WTC11 (cell line): Measurements from ENCODE around the gene NRXN3. TPM values are rescaled to one million over a fixed set of nuclear protein-coding genes. Genes with fewer than 3 reads are reported as not detected.

Experiments used
- ATAC-seq: fragments of 200-7000 bp; cut with Tn5 transposase; 2 replicates; pipeline ENCODE4 v1.10.0; 2021; ENCODE audit warnings: mild to moderate bottlenecking, moderate library complexity
- CTCF ChIA-PET: fragments of 300-600 bp; sonication (Branson Sonifier 250); formaldehyde crosslinking; loops from one replicate; lab custom pipeline; 2021; ENCODE audit warnings: antibody characterized with exemption; lab: Charles Lee
- POLR2A ChIA-PET: fragments of 350-600 bp; sonication (Branson Sonifier 250); formaldehyde crosslinking; loops from one replicate; lab custom pipeline; 2021; ENCODE audit warnings: antibody characterized with exemption; lab: Charles Lee
- DNase-seq: peaks from one replicate; pipeline ENCODE4 v3.0.0; 2021; ENCODE audit warnings: low spot score
- H3K27ac Mint-ChIP-seq: 2 replicates; pipeline ENCODE4 v1.8.0; 2021; ENCODE audit warnings: mixed read lengths
- H3K27me3 Mint-ChIP-seq: 2 replicates; pipeline ENCODE4 v1.8.0; 2021; ENCODE audit warnings: low read depth, mild to moderate bottlenecking, moderate library complexity, mixed read lengths
- H3K36me3 Mint-ChIP-seq: 2 replicates; pipeline ENCODE4 v1.8.0; 2021; ENCODE audit warnings: mixed read lengths
- H3K4me1 Mint-ChIP-seq: 2 replicates; pipeline ENCODE4 v1.8.0; 2022; ENCODE audit warnings: mixed read lengths
- H3K4me3 Mint-ChIP-seq: 2 replicates; pipeline ENCODE4 v1.8.0; 2021; ENCODE audit warnings: mild to moderate bottlenecking, moderate library complexity, mixed read lengths
- H3K9me3 Mint-ChIP-seq: 2 replicates; pipeline ENCODE4 v1.8.0; 2021; ENCODE audit warnings: mixed read lengths
- ARID4B ChIP-seq: sonication (generic); formaldehyde crosslinking; IDR thresholded peaks from 2 replicates; pipeline ENCODE4 v1.8.0; 2023; ENCODE audit warnings: missing genetic modification reagents, mild to moderate bottlenecking, borderline replicate concordance
- CREB1 ChIP-seq: sonication (generic); formaldehyde crosslinking; IDR thresholded peaks from 2 replicates; pipeline ENCODE4 v1.8.0; 2023; ENCODE audit warnings: mild to moderate bottlenecking, missing genetic modification reagents
- CREM ChIP-seq: sonication (generic); formaldehyde crosslinking; IDR thresholded peaks from 2 replicates; pipeline ENCODE4 v1.8.1; 2022; ENCODE audit warnings: mild to moderate bottlenecking, missing genetic modification reagents, moderate library complexity
- CTCF ChIP-seq: fragments of 200-600 bp; IDR thresholded peaks from 2 replicates; pipeline ENCODE4 v1.8.0; 2022; ENCODE audit warnings: antibody characterized with exemption
- ERG ChIP-seq: fragments of 250-450 bp; sonication (Bioruptor Pico); IDR thresholded peaks from 2 replicates; pipeline ENCODE4 v1.8.0; 2021; ENCODE audit warnings: mild to moderate bottlenecking
- FOXP4 ChIP-seq: sonication (generic); formaldehyde crosslinking; IDR thresholded peaks from 2 replicates; pipeline ENCODE4 v1.8.0; 2022; ENCODE audit warnings: mild to moderate bottlenecking, missing genetic modification reagents
- KAT7 ChIP-seq: sonication (generic); formaldehyde crosslinking; IDR thresholded peaks from 2 replicates; pipeline ENCODE4 v1.8.1; 2023; ENCODE audit warnings: missing genetic modification reagents, mild to moderate bottlenecking, borderline replicate concordance
- MYBL2 ChIP-seq: sonication (generic); formaldehyde crosslinking; IDR thresholded peaks from 2 replicates; pipeline ENCODE4 v1.8.1; 2023; ENCODE audit warnings: mild to moderate bottlenecking, moderate library complexity, missing genetic modification reagents
- NFATC4 ChIP-seq: fragments of 250-450 bp; sonication (Bioruptor Pico); IDR thresholded peaks from 2 replicates; pipeline ENCODE4 v1.9.0; 2021; ENCODE audit warnings: mild to moderate bottlenecking
- NR3C1 ChIP-seq: sonication (generic); formaldehyde crosslinking; conservative IDR thresholded peaks from 2 replicates; pipeline ENCODE4 v1.8.1; 2023; ENCODE audit warnings: low read depth, mild to moderate bottlenecking, missing genetic modification reagents
- PREB ChIP-seq: sonication (generic); formaldehyde crosslinking; IDR thresholded peaks from 2 replicates; pipeline ENCODE4 v1.8.1; 2022; ENCODE audit warnings: mild to moderate bottlenecking, missing genetic modification reagents, moderate library complexity, borderline replicate concordance
- RELA ChIP-seq: sonication (generic); formaldehyde crosslinking; IDR thresholded peaks from 2 replicates; pipeline ENCODE4 v1.8.1; 2022; ENCODE audit warnings: missing genetic modification reagents, mild to moderate bottlenecking, borderline replicate concordance
- RORB ChIP-seq: fragments of 250-450 bp; sonication (Bioruptor Pico); IDR thresholded peaks from 2 replicates; pipeline ENCODE4 v1.9.0; 2021; ENCODE audit warnings: mild to moderate bottlenecking
- USF2 ChIP-seq: sonication (generic); formaldehyde crosslinking; IDR thresholded peaks from 2 replicates; pipeline ENCODE4 v1.8.1; 2023; ENCODE audit warnings: mild to moderate bottlenecking, missing genetic modification reagents, moderate library complexity
- ZNF121 ChIP-seq: sonication (generic); formaldehyde crosslinking; IDR thresholded peaks from 2 replicates; pipeline ENCODE4 v1.8.0; 2023; ENCODE audit warnings: missing genetic modification reagents
- ZNF423 ChIP-seq: fragments of 250-450 bp; sonication (Bioruptor Pico); IDR thresholded peaks from 2 replicates; pipeline ENCODE4 v2.1.2; 2022; ENCODE audit warnings: mild to moderate bottlenecking, moderate library complexity
- ZNF512 ChIP-seq: sonication (generic); formaldehyde crosslinking; IDR thresholded peaks from 2 replicates; pipeline ENCODE4 v1.8.1; 2022; ENCODE audit warnings: missing genetic modification reagents, borderline replicate concordance
- total RNA-seq: library from RNA; stranded (reverse); gene quantifications from 3 replicates; pipeline ENCODE4 v1.2.3, GENCODE V29; 2021

Gene NRXN3
- total RNA-seq, 1 experiment from 2014 or later: 3.0 TPM

GRCh38 chr14:79638672-79639266 lies 1468.6 kb downstream of the NRXN3 start:
- Mint-ChIP-seq H3K36me3 (peaks cover 6% of the 10 kb centered on the region; the same call in 1 of the 2 replicates), H3K4me1 (no peaks in the 10 kb centered on the region), H3K27ac (no peak overlapping the region), H3K9me3 (peaks cover 19% of the 10 kb centered on the region), H3K27me3 (no peaks in the 10 kb centered on the region), H3K4me3 (no peak overlapping the region)
- ChIA-PET POLR2A (no interaction called here), CTCF (no interaction called here)
- no peak for DNase-seq
- no peak for TF ChIP-seq ZNF121
- no peak for TF ChIP-seq MYBL2 (CRISPR knock-in tag)
- TF ChIP-seq RELA (CRISPR knock-in tag): no peak
- no peak for TF ChIP-seq ERG (CRISPR knock-in tag)
- no peak for TF ChIP-seq PREB
- TF ChIP-seq KAT7: no peak
- TF ChIP-seq ZNF512 (CRISPR knock-in tag): no peak
- no peak for TF ChIP-seq FOXP4 (CRISPR knock-in tag)
- no peak for TF ChIP-seq CREM (CRISPR knock-in tag)
- no peak for TF ChIP-seq ARID4B
- TF ChIP-seq CTCF: no peak
- TF ChIP-seq NFATC4: no peak
- TF ChIP-seq USF2 (CRISPR knock-in tag): no peak
- TF ChIP-seq CREB1 (CRISPR knock-in tag): no peak
- no peak for TF ChIP-seq NR3C1 (CRISPR knock-in tag)
- TF ChIP-seq ZNF423 (CRISPR knock-in tag): no peak
- TF ChIP-seq RORB (CRISPR knock-in tag): no peak
- no peak for ATAC-seq
